GM18498 (cell line): ENCODE results near the gene SPAG16.
A peak's percentile ranks its signal among the peaks of the same experiment; 100 is the strongest.

ENCODE experiments used
- ATAC-seq: cut with Tn5 transposase; IDR thresholded peaks from one replicate; pipeline ENCODE4 v1.9.1; 2021; ENCODE audit warnings: mild to moderate bottlenecking, moderate library complexity; ENCODE audit not compliant: unreplicated experiment

The SPAG16 gene

GRCh38 chr2:213537579-213537978 is 253.3 kb downstream of the SPAG16 start:
- peak; percentile 70 for ATAC-seq

GRCh38 chr2:213544940-213545339 is 260.7 kb downstream of the SPAG16 start:
- ATAC-seq, result no peak

- ATAC-seq, result no peak
Measured at GRCh38 chr2:213545481-213545880, 261.2 kb downstream of the SPAG16 start.

- ATAC-seq, result no peak
Measured at GRCh38 chr2:213545964-213546475, 261.8 kb downstream of the SPAG16 start.

GRCh38 chr2:213551526-213551925 is 267.3 kb downstream of the SPAG16 start:
- no peak for ATAC-seq

- no peak for ATAC-seq
Measured at GRCh38 chr2:213559053-213559452, 274.8 kb downstream of the SPAG16 start.

- no peak for ATAC-seq
Measured at GRCh38 chr2:213561759-213562158, 277.5 kb downstream of the SPAG16 start.

GRCh38 chr2:213562539-213563180 is 278.4 kb downstream of the SPAG16 start:
- no peak for ATAC-seq

- no peak for ATAC-seq
Measured at GRCh38 chr2:213566846-213567245, 282.6 kb downstream of the SPAG16 start.

- ATAC-seq, result no peak
Measured at GRCh38 chr2:213609570-213610170, 325.4 kb downstream of the SPAG16 start.

- ATAC-seq, result peak; percentile 61
Measured at GRCh38 chr2:213627054-213627710, 342.9 kb downstream of the SPAG16 start.

- peak; percentile 56 for ATAC-seq
Measured at GRCh38 chr2:213627835-213628460, 343.7 kb downstream of the SPAG16 start.

- no peak for ATAC-seq
Measured at GRCh38 chr2:213640738-213641425, 356.6 kb downstream of the SPAG16 start.

- no peak for ATAC-seq
Measured at GRCh38 chr2:213644926-213645325, 360.7 kb downstream of the SPAG16 start.

- ATAC-seq, result no peak
Measured at GRCh38 chr2:213649176-213649575, 364.9 kb downstream of the SPAG16 start.

- ATAC-seq, result no peak
Measured at GRCh38 chr2:213664817-213665216, 380.6 kb downstream of the SPAG16 start.

GRCh38 chr2:213669657-213670056 is 385.4 kb downstream of the SPAG16 start:
- ATAC-seq, result no peak

- ATAC-seq, result no peak
Measured at GRCh38 chr2:213678437-213679218, 394.4 kb downstream of the SPAG16 start.

GRCh38 chr2:213679894-213680293 is 395.6 kb downstream of the SPAG16 start:
- no peak for ATAC-seq

- ATAC-seq, result no peak
Measured at GRCh38 chr2:213682276-213682675, 398.0 kb downstream of the SPAG16 start.
